C1 segment of cervical spinal cord (tissue), 14 donors: Measurements from ENCODE around the gene NDEL1.

Experiments used
- DNase-seq, 14 donors: peaks; one replicate each; lab custom pipeline; 2025; lab: John Stamatoyannopoulos, UW

NDEL1 gene

GRCh38 chr17:8477715-8478441 lies 42.2 kb downstream of the NDEL1 start:
- DNase-seq, result no peak

DNA sequence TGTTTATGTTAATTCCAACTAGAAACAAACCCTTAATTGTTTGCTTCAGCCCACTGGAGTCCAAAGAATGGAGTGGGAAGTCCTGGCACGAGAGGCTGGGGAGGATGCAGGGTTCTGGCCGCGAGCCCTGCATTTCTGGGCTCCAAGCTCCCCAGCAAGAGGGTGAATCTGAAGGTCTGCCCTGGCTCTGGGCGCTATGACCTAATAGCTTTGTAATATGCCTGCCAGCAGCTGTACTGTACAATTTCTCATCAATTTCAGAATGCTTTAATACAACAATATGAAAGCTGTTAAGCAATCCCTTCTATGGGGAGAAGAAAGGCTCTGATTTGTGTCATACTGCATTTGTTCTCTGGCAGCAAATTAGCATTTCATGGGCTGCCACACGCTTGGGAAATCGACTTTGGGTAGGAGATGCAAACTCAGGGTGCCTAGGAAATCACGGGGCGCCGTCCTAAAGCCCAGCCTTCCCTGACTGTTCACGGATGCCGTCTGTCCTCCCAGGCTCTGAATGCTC lies 43.8 kb downstream of the NDEL1 start:
- peak in 12 of 14 donors; percentile 18 to 71 (median 45) for DNase-seq

GRCh38 chr17:8480011-8480976 lies 44.6 kb downstream of the NDEL1 start:
- no peak for DNase-seq

DNA sequence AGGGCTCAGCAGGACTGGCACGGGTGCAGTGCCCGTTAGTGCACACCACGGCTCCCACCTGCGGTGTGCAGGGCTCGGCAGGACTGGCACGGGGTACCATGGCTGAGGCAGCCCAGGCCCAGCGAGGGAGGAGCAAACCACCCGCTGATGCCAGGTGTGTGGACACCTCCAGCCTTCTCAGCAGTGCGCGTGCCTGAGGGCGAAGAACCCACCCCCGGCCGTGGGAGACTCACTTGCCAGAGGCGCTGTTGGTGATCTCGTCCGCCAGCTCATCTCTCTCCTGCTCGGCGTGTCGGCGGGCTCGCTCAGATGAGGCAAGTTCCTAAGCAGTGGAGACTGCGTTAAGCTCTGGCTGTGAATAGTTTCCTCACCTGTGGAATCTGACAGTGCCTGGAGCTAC lies 45.4 kb downstream of the NDEL1 start:
- DNase-seq, result no peak

GRCh38 chr17:8481703-8482102 lies 46.0 kb downstream of the NDEL1 start:
- no peak for DNase-seq

DNA sequence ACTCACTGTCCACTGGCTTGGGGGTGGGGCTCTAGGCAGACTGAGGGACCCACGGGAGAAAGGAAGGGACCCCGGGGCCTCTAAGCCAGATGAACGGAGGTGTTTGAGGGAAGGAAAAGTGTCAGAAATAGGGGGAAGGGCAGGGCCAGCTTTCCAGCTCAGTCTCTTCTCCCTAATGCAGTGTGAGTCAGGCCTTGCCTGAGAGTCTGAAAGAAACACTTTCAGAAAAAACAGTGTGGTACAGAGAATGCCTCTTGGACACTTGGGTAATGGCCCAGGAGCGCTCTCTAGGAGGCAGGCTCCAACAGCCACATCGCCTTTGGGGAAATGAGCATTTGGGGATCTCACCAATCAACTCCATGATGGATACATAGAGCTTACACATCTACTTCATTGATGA lies 46.9 kb downstream of the NDEL1 start:
- DNase-seq, result peak in 2 of 14 donors; percentile 18 to 27

- DNase-seq, result no peak
Observed at GRCh38 chr17:8484465-8484864, 48.8 kb downstream of the NDEL1 start.

DNA sequence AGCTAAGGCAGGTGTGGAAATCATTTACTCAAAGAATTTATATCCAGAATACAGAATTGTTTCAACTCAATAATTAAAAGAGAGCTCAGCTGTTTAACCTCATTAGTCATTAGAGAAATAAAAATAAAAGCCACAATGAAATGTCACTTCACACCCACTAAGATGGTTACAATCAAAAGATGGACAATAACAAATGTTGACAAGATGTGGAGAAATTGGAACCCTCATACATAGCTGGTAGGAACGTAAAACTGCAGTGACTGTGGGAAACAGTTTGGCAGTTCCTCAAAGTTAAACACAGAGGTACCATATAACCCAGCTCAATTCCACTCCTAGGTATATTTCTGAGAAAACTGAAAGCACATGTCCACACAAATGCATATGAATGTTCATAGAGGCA lies 49.8 kb downstream of the NDEL1 start:
- DNase-seq, result no peak

GRCh38 chr17:8487130-8487645 lies 51.5 kb downstream of the NDEL1 start:
- DNase-seq, result no peak

DNA sequence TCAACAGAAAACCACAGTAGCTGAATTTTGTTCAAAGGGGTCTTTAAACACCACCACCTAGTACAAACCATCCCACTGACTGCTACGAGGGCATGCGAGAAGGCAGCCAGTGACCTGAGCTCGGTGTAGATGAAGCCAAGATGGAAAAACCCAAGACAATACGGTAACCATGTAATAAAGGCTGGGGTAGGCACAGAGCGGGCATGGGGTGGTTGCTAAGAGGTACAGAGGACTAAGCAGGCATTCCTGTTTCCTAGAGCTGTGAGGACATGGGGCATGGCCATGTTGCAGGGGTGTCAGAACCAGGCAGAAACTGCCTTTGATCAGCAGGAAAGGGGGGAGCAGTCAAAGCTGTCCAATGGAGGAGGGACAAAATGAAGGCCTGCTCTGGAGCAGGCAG lies 52.1 kb downstream of the NDEL1 start:
- peak in 1 of 14 donors; percentile 16 for DNase-seq

- DNase-seq, result no peak
Observed at GRCh38 chr17:8488491-8488890, 52.8 kb downstream of the NDEL1 start.

GRCh38 chr17:8488901-8489300 lies 53.2 kb downstream of the NDEL1 start:
- DNase-seq, result peak in 2 of 14 donors; percentile 38 to 40

- no peak for DNase-seq
Observed at GRCh38 chr17:8489841-8490240, 54.2 kb downstream of the NDEL1 start.

GRCh38 chr17:8490256-8491023 lies 54.8 kb downstream of the NDEL1 start:
- no peak for DNase-seq

DNA sequence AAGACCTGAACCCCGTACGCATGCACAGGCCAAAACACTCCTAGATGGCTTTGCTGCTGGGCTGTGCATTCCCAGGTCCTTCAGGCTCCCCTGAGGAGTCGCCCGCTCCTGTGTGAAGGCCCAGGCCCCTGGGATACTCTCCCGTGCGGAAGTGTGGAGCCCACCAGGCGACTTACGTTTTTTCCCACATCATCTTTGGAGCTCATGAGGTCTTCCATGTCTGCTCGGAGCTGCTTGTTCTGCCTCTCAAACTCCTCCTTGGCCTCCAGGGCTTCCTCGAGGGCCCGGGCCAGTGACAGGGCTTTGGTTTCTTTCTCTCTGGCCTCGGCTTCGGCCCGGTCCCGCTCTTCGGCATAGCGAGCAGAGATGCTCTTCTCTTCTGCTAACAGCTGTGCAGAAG lies 56.4 kb downstream of the NDEL1 start:
- no peak for DNase-seq

DNA sequence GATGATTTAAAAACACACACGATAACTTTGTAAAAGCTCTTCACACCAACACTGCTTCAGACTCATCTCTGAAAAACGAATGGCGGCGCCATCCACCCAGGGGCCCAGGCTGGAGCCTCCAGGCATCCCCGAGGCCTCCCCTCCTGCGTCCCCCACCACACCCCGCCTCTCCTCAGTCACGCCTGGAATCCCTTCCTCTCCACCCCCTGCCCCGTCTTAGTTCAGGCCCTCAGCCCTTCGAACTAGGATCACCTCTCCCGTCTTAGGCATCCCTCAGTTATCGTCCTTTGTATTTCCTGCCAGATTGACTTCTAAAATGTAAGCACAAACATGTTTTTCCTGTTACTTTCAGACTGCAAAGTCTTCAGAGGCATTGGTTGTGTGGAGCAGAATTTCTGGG lies 58.3 kb downstream of the NDEL1 start:
- DNase-seq, result no peak

GRCh38 chr17:8494506-8495111 lies 58.9 kb downstream of the NDEL1 start:
- no peak for DNase-seq

GRCh38 chr17:8496081-8496480 lies 60.4 kb downstream of the NDEL1 start:
- no peak for DNase-seq

DNA sequence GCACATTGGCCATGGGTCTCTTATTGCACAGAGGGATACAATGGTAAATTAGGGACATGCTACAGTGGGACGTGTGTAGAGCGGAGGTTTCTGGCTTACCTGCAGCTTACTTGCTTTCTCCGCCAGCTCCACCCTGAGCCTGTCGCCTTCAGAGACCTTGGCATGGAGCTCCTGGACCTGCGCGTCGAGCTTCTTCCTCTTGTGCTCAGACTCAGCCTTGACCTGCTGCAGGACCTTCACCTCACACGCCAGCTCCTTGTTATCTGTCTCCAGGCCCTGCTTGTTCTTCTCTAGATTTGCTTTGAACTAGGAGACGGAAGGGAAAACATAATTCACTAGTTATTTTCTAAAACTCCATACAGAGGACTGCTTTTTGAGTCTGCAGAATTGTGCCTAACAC lies 63.5 kb downstream of the NDEL1 start:
- no peak for DNase-seq

DNA sequence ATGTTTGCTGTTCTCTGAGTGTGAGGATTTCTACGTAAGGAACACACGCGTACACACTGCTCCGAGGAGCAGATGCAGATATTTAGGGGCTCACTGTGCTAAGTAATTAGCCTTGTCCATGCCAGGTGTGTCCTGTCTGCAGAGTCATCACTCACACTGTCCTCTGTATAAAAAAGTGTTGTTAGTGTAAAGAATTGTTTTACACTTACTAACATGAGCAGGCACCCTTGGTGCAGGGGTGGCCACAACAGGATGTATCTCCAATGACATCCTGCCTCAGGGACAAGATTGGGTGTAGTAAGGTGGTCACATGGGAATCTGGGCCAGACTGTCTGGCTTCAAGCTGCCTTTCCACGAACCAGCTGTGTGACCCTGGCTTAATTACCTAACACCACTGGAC lies 63.9 kb downstream of the NDEL1 start:
- DNase-seq, result no peak

GRCh38 chr17:8500609-8501008 lies 64.9 kb downstream of the NDEL1 start:
- DNase-seq, result no peak
